Caki2 (cell line): Measurements from ENCODE around the gene RGS11. TPM values are rescaled to one million over a fixed set of nuclear protein-coding genes. Genes with fewer than 3 reads are reported as not detected.
"Not testable (repeated sequence)": the region's sequence is repeated elsewhere in the genome, so short reads cannot be mapped to it uniquely, and the experiment has no call there.

Experiments used
- DNase-seq: peaks from one replicate; pipeline ENCODE4 v3.0.0-alpha.2; 2015; ENCODE audit warnings: low read depth
- in situ Hi-C: cut with HindIII; loops from 2 replicates; pipeline ENCODE4 v1.10.0; 2016; ENCODE audit warnings: low sequenced_read_pairs, low pct_unique_long_range_greater_than_20kb, mixed read lengths
- total RNA-seq: library from RNA; depleted of rRNA; stranded (reverse); fragments of >200 nt; shearing (Covaris generic); gene quantifications from 2 replicates; pipeline ENCODE4 v1.2.3, GENCODE V29; 2014; ENCODE audit warnings: low replicate concordance

RGS11 gene
- total RNA-seq, 1 experiment from 2014 or later = 3.6 TPM

GRCh38 chr16:252366-253337 is 23.1 kb downstream of the RGS11 start:
- DNase-seq = no peak
- in situ Hi-C loops = no loop called here

DNA sequence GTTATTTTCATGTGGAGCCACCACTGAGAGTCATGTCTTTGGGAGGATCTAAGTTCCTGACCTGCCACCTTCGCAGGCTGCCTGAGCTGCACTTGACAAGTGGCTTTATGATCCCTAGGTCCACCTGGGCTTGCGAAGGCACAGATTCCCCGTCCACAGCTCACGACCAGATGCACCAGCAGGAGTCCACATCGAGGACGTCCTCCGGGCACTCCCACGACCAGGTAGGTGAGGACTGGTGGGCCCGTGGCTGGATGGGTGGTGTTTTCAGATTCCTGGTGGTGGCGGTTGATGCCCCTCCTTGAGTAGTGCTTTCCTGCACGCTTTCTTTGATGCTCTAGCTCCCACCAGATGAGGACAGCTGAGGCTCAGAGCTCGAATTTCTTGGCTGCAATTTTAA is 26.3 kb downstream of the RGS11 start:
- DNase-seq = no peak
- in situ Hi-C loops = no loop called here

- no peak for DNase-seq
- in situ Hi-C loops = no loop called here
Observed at GRCh38 chr16:247027-247426, 28.7 kb downstream of the RGS11 start.

DNA sequence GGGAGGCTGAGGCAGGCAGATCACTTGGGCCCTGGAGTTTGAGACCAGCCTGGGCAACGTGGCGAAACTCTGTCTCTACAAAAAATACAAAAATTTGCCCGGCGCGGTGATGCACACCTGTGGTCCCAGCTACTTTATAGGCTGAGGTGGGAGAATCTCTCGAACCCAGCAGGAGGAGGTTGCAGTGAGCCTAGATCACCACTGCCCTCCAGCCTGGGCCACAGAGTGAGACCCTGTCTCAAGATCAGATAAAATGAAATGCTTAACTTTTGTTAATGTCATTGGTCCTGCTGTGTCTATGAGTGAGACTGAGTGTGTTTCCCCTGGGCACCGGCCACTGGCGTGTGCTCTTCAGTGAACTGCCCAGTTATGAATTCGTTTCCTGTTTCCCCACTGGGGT is 30.6 kb downstream of the RGS11 start:
- no peak for DNase-seq
- in situ Hi-C loops = no loop called here

DNA sequence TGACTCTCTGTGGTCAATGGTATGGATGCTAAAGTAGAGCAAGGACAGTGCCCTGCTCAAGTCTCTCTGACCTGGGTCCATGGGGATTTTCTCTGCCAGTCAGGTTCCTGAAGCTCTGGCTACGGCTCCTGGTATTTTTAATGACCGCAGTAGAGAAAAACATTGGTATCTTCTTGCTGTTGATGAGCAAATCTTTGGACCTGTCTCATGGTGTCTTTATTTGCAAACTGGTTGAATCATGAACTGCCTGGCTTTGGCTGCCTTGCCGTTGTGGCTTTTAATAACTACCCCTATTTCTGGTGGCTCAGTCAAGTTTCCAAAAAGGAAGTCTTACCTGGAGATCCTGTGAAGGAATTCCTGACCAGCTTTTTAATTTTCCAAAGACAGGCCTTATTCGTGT is 32.4 kb downstream of the RGS11 start:
- no peak for DNase-seq
- in situ Hi-C loops = no loop called here

GRCh38 chr16:242281-242680 is 33.5 kb downstream of the RGS11 start:
- DNase-seq = peak; percentile 68
- in situ Hi-C loops = no loop called here

- in situ Hi-C loops = no loop called here
- DNase-seq = no peak
Observed at GRCh38 chr16:240559-240958, 35.2 kb downstream of the RGS11 start.

- no peak for DNase-seq
- in situ Hi-C loops = no loop called here
Observed at GRCh38 chr16:239948-240277, 35.8 kb downstream of the RGS11 start.

DNA sequence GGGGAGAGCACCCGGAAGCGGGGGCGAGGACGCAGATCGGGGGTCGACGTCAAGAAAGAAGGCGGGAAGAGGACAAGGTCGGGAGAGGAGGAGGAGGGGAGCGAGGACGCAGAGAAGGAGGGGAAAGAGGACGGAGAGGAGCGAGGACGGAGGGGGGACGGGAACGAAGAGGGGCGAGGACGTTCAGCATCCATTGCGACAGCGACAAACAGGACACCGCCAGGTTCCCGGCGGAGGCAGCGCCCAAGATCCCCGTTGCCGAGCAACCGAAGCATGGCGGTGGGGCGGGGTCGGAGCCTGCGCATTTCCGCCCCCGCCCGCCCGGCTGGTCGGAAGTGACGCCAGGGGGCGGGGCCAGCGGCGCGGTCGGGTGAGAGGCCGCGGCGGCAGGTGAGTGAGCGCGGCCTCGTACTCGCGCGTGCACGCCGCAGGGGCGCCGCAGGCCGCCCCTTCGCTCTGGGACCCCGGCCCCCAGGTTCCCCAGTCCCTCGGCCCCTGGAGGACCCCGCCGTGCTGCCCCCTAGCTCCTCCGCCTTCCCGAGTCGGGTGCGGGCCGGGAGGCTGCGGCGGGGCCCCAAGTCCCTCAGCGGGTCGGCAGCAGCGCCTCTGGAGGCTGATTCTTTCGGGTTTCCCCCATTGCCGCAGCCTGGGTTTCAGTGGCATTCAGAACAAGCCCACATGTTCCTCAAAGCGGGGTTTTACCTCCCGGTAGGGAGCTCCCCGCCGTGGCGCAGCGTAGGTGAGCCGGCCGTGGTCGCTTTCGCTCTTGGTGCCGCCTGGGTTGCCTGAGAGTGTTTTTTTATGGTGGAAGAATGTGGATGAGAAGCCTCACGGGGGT is 41.1 kb downstream of the RGS11 start, which contains the start of gene FAM234A:
FAM234A (plus strand) TSS at position 354 of the 838 bp plus-strand sequence. CDS start 19,593 bp downstream, outside the sequence.
- DNase-seq = peak; percentile 98
- in situ Hi-C loops = no loop called here

GRCh38 chr16:230949-231348 is 44.8 kb downstream of the RGS11 start:
- in situ Hi-C loops = no loop called here
- no peak for DNase-seq

DNA sequence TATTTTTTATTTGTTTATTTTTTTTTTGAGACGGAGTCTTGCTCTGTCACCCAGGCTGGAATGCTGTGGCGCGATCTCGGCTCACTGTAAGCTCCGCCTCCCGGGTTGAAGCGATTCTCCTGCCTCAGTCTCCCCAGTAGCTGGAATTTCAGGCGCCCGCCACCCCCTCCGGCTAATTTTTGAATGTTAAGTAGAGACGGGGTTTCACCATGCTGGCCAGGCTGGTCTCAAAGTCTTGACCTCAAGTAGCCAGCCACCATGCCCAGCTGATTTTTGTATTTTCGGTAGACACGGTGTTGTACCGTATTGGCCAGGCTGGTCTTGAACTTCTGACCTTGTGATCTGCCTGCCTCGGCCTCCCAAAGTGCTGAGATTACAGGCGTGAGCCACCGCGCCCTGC is 45.4 kb downstream of the RGS11 start:
- DNase-seq, in situ Hi-C loops: not testable (repeated sequence)

- no peak for DNase-seq
- in situ Hi-C loops = no loop called here
Observed at GRCh38 chr16:229731-230281, 45.9 kb downstream of the RGS11 start.

- DNase-seq = peak; percentile 94
- in situ Hi-C loops = no loop called here
Observed at GRCh38 chr16:228852-229730, 46.7 kb downstream of the RGS11 start, which contains the start of gene LUC7L. Gene LUC7L (minus strand): TSS chr16:229449. CDS start chr16:229339, 110 bp downstream.

- in situ Hi-C loops = no loop called here
- DNase-seq = no peak
Observed at GRCh38 chr16:228151-228851, 47.4 kb downstream of the RGS11 start.

GRCh38 chr16:220021-220420 is 55.7 kb downstream of the RGS11 start:
- no peak for DNase-seq
- in situ Hi-C loops = no loop called here
